K562 (cell line): ENCODE measurements around the gene EIF4E1B. TPM values are rescaled to one million over a fixed set of nuclear protein-coding genes. Genes with fewer than 3 reads are reported as not detected.

Source experiments
- ATF3 ChIP-seq, 2 experiments: fragments of 450-650 bp in 1 of 2; sonication (generic) in 1 of 2; formaldehyde crosslinking in 1 of 2; IDR thresholded peaks in 1 of 2; conservative IDR thresholded peaks in 1 of 2; 2 replicates each; pipeline versions ENCODE4 v1.6.1 to v1.8.1; 2016 to 2023; ENCODE audit warnings: mild to moderate bottlenecking in 2 of 2, moderate library complexity in 2 of 2, inconsistent platforms in 1 of 2, missing genetic modification reagents in 1 of 2
- BRD4 ChIP-seq: fragments of 200-600 bp; sonication (generic); IDR thresholded peaks from 2 replicates; pipeline ENCODE4 v1.6.1; 2017; ENCODE audit warnings: inconsistent platforms
- BRF2 ChIP-seq: IDR thresholded peaks from 3 replicates; pipeline ENCODE4 v1.6.1; 2011; ENCODE audit warnings: borderline replicate concordance, mild to moderate bottlenecking; ENCODE audit not compliant: insufficient read length, insufficient read depth
- CREB5 ChIP-seq: fragments of 250-450 bp; sonication (Bioruptor Pico); IDR thresholded peaks from 2 replicates; pipeline ENCODE4 v1.5.0; 2020; ENCODE audit warnings: mild to moderate bottlenecking
- CXXC5 ChIP-seq: fragments of 250-450 bp; sonication (Bioruptor Pico); IDR thresholded peaks from 2 replicates; pipeline ENCODE4 v1.8.0; 2022; ENCODE audit warnings: inconsistent platforms, mild to moderate bottlenecking, moderate library complexity
- GABPB1 ChIP-seq: sonication (generic); formaldehyde crosslinking; IDR thresholded peaks from 2 replicates; pipeline ENCODE4 v1.8.0; 2022; ENCODE audit warnings: mild to moderate bottlenecking, missing genetic modification reagents
- MAX ChIP-seq: sonication (generic); formaldehyde crosslinking; IDR thresholded peaks from 2 replicates; pipeline ENCODE4 v1.9.0; 2022; ENCODE audit warnings: mild to moderate bottlenecking, missing genetic modification reagents
- MTA3 ChIP-seq: fragments of 450-650 bp; formaldehyde crosslinking; IDR thresholded peaks from 2 replicates; pipeline ENCODE4 v1.6.1; 2017; ENCODE audit warnings: mild to moderate bottlenecking, borderline replicate concordance
- NR2F6 ChIP-seq: fragments of 450-650 bp; formaldehyde crosslinking; IDR thresholded peaks from 2 replicates; pipeline ENCODE4 v1.4.0; 2020; ENCODE audit warnings: mild to moderate bottlenecking
- RB1 ChIP-seq: fragments of 450-650 bp; IDR thresholded peaks from 2 replicates; pipeline ENCODE4 v1.6.1; 2017; ENCODE audit warnings: low read depth, mild to moderate bottlenecking
- SMARCB1 ChIP-seq: IDR thresholded peaks from 2 replicates; pipeline ENCODE4 v1.6.1; 2011; ENCODE audit warnings: improper control_type of control experiment, low read depth; ENCODE audit not compliant: insufficient read length
- TBL1XR1 ChIP-seq, 2 experiments: IDR thresholded peaks; 2 replicates each; pipeline ENCODE4 v1.6.1; 2012; ENCODE audit warnings: improper control_type of control experiment in 2 of 2, low read length in 2 of 2, mild to moderate bottlenecking in 1 of 2
- ZBTB7A ChIP-seq: IDR thresholded peaks from 2 replicates; pipeline ENCODE4 v1.6.1; 2011; ENCODE audit warnings: low read depth, mild to moderate bottlenecking, low read length, moderate library complexity, borderline replicate concordance; ENCODE audit not compliant: control insufficient read depth
- ZNF282 ChIP-seq: sonication (generic); formaldehyde crosslinking; IDR thresholded peaks from 2 replicates; pipeline ENCODE4 v1.8.1; 2023; ENCODE audit warnings: missing genetic modification reagents
- ZNF311 ChIP-seq: fragments of 250-450 bp; sonication (Bioruptor Pico); IDR thresholded peaks from 2 replicates; pipeline ENCODE4 v1.4.0; 2020; ENCODE audit warnings: mild to moderate bottlenecking, moderate library complexity
- ZNF398 ChIP-seq: fragments of 250-450 bp; sonication (Bioruptor Pico); IDR thresholded peaks from 2 replicates; pipeline ENCODE4 v1.8.0; 2021; ENCODE audit warnings: moderate library complexity, mild to moderate bottlenecking, inconsistent platforms
- polyA plus RNA-seq, 8 experiments: library from polyadenylated mRNA; depleted of rRNA in 4 of 8; stranded (reverse) in 5 of 8; unstranded in 3 of 8; fragments of >200 nt; fragmentation: Nextera tagmentation in 2 of 8; fragmentation: Illumina TruSeq in 1 of 8; extraction: Ambion mirVana in 2 of 8; extraction: Trizol in 1 of 8; gene quantifications; 2 replicates each; pipeline versions ENCODE4 v1.2.1 to v1.2.3, GENCODE V29; 2011 to 2014; ENCODE audit warnings: inconsistent platforms in 1 of 8, missing spikeins in 1 of 8
- total RNA-seq, 7 experiments: library from RNA; depleted of rRNA in 6 of 7; stranded (reverse); fragments of >200 nt in 6 of 7; fragmentation: Illumina TruSeq in 2 of 7; extraction: Trizol in 2 of 7; gene quantifications; 2 replicates each; pipeline versions ENCODE4 v1.2.1 to v1.2.3, GENCODE V29; 2011 to 2021; ENCODE audit warnings: low replicate concordance in 1 of 7
- TF ChIP-seq, protein P1 (sequence below): sonication (generic); formaldehyde crosslinking; IDR thresholded peaks from 2 replicates; pipeline ENCODE4 v1.8.1; 2022; ENCODE audit warnings: missing genetic modification reagents
- TF ChIP-seq, protein P2 (sequence below): sonication (generic); formaldehyde crosslinking; IDR thresholded peaks from 2 replicates; pipeline ENCODE4 v1.8.0; 2022; ENCODE audit warnings: missing genetic modification reagents, mild to moderate bottlenecking, borderline replicate concordance

The EIF4E1B gene
- total and polyA plus RNA-seq, 9 of the 15 experiments (the other 6 are each of a cell fraction or from before 2014, with no cell fraction given), result not detected

DNA sequence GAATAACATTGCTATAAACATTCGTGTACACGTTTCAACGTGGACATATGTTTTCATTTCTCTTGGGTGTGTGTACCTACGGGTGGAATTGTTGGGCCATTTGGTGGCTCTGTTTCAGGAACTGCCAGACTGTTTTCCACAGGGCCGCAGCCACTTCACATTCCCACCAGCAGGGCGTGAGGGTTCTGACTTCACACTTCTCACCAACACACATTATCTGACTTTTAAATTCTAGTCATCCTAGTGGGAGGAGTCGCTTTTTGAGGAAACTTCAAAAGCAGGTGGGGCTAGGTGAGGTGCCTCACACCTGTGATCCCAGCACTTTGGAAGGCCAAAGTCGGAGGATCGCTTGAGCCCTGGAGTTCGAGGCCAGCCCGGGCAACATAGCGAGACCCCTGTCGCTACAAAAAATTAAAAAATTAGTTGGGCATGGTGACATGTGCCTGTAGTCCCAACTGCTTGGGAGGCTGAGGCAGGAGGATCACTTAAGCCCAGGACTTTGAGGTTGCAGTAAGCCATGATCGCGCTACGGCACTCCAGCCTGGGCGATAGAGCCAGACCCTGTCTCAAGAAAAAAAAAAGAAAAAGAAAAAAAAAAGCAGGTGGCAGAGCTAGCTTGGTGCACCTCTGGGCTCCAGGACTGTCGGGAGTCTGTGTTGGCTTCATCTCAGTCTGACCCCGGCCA lies 45.3 kb downstream of the EIF4E1B start (continued):
- TF ChIP-seq, protein P1, sequence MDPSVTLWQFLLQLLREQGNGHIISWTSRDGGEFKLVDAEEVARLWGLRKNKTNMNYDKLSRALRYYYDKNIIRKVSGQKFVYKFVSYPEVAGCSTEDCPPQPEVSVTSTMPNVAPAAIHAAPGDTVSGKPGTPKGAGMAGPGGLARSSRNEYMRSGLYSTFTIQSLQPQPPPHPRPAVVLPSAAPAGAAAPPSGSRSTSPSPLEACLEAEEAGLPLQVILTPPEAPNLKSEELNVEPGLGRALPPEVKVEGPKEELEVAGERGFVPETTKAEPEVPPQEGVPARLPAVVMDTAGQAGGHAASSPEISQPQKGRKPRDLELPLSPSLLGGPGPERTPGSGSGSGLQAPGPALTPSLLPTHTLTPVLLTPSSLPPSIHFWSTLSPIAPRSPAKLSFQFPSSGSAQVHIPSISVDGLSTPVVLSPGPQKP (CRISPR knock-in tag), result no peak
- TF ChIP-seq ZNF282 (no peak), BRF2 (no peak), NR2F6 (CRISPR knock-in tag) (no peak), ZBTB7A (no peak), SMARCB1 (no peak), GABPB1 (CRISPR knock-in tag) (no peak), MAX (CRISPR knock-in tag) (0 out of 2 replicates have a peak, but pooled peaks have one; percentile 23), CREB5 (CRISPR knock-in tag) (no peak), ZNF398 (CRISPR knock-in tag) (no peak), BRD4 (no peak), MTA3 (no peak), RB1 (0 out of 2 replicates have a peak, but pooled peaks have one; percentile 45), TBL1XR1 (IDR thresholded peaks at IDR 0.05; ENCODE audit: low read length in 2 of 2) (no peak), ZNF311 (CRISPR knock-in tag) (no peak), ATF3 (IDR thresholded peaks at IDR 0.05) (no peak), ATF3 (CRISPR knock-in tag; conservative IDR thresholded peaks at IDR 0.05) (no peak), CXXC5 (CRISPR knock-in tag) (no peak)
- TF ChIP-seq, protein P2, sequence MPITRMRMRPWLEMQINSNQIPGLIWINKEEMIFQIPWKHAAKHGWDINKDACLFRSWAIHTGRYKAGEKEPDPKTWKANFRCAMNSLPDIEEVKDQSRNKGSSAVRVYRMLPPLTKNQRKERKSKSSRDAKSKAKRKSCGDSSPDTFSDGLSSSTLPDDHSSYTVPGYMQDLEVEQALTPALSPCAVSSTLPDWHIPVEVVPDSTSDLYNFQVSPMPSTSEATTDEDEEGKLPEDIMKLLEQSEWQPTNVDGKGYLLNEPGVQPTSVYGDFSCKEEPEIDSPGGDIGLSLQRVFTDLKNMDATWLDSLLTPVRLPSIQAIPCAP (CRISPR knock-in tag), result no peak
